Left lung (tissue), 10 donors: ENCODE data around the gene LHX2. TPM values are rescaled to one million over a fixed set of nuclear protein-coding genes. Genes with fewer than 3 reads are reported as not detected.

ENCODE experiments used
- ATAC-seq: fragments of 200-7000 bp; cut with Tn5 transposase; one replicate; pipeline ENCODE4 v1.9.1; 2020; ENCODE audit warnings: moderate library complexity
- DNase-seq, 4 donors: peaks; one replicate each; pipeline ENCODE4 v3.0.0-alpha.2; 2013 to 2020
- H3K27ac ChIP-seq, 2 donors: fragments of 200-600 bp; sonication (generic) in 1 of 2; one replicate each; pipeline versions ENCODE4 v1.5.0 to v1.8.0; 2020 to 2021
- H3K27me3 ChIP-seq, 2 donors: fragments of 200-600 bp; sonication (generic) in 1 of 2; one replicate each; pipeline versions ENCODE4 v1.5.0 to v1.8.0; 2020 to 2021
- H3K36me3 ChIP-seq, 2 donors: fragments of 200-600 bp; sonication (generic) in 1 of 2; one replicate each; pipeline versions ENCODE4 v1.5.0 to v1.8.0; 2020 to 2021
- H3K4me1 ChIP-seq, 2 donors: fragments of 200-600 bp; one replicate each; pipeline ENCODE4 v1.8.0; 2021
- H3K4me3 ChIP-seq, 2 donors: fragments of 200-600 bp; sonication (generic) in 1 of 2; one replicate each; pipeline versions ENCODE4 v1.5.0 to v1.8.0; 2020 to 2021; ENCODE audit warnings: mild to moderate bottlenecking in 1 of 2
- H3K9me3 ChIP-seq, 2 donors: fragments of 200-600 bp; sonication (generic) in 1 of 2; one replicate each; pipeline versions ENCODE4 v1.5.0 to v1.8.0; 2020 to 2021
- intact Hi-C, 2 donors: fragments of 100-400 bp; cut with DNase I; formaldehyde crosslinking; loops; one replicate each; pipeline versions ENCODE4 v1.11.2 to v1.14.2; 2022
- polyA plus RNA-seq, 6 donors: library from polyadenylated mRNA; unstranded; fragments of 120-200 nt; gene quantifications; one replicate each; pipeline ENCODE4 v1.2.1, GENCODE V29; 2013; ENCODE audit not compliant: insufficient read length in 6 of 6
- total RNA-seq, 2 donors: library from RNA; stranded (reverse); fragmentation: NEBNext Ultra II Directional; extraction: Animal tissue kit (Norgen Biotek cat#: 25700); gene quantifications; one replicate each; pipeline ENCODE4 v1.2.1, GENCODE V29; 2021
- TF ChIP-seq, protein P1 (sequence below), 2 donors: fragments of 200-600 bp; sonication (generic) in 1 of 2; IDR thresholded peaks; one replicate each; pipeline versions ENCODE4 v1.5.0 to v1.8.0; 2021; ENCODE audit warnings: antibody characterized with exemption in 2 of 2
- donor health status: DM: no; HTN: yes; CAD: no.
- donor health status: DM: no; HTN: no; CAD: no.

LHX2 gene
- total and polyA plus RNA-seq, 8 donors = 0.12 to 0.26 (median 0.21) TPM; not detected in 4

- DNase-seq (no peak), ATAC-seq (no peak)
- no peak overlapping the region for H3K27ac ChIP-seq
- H3K36me3 ChIP-seq = no peaks in the 10 kb centered on the region
- intact Hi-C loops = no loop called here
- H3K4me1 ChIP-seq = peaks cover 0 to 23% of the 10 kb centered on the region in 2 donors
- H3K9me3 ChIP-seq = no peaks in the 10 kb centered on the region
- H3K4me3 ChIP-seq = no peak overlapping the region
- TF ChIP-seq, protein P1, sequence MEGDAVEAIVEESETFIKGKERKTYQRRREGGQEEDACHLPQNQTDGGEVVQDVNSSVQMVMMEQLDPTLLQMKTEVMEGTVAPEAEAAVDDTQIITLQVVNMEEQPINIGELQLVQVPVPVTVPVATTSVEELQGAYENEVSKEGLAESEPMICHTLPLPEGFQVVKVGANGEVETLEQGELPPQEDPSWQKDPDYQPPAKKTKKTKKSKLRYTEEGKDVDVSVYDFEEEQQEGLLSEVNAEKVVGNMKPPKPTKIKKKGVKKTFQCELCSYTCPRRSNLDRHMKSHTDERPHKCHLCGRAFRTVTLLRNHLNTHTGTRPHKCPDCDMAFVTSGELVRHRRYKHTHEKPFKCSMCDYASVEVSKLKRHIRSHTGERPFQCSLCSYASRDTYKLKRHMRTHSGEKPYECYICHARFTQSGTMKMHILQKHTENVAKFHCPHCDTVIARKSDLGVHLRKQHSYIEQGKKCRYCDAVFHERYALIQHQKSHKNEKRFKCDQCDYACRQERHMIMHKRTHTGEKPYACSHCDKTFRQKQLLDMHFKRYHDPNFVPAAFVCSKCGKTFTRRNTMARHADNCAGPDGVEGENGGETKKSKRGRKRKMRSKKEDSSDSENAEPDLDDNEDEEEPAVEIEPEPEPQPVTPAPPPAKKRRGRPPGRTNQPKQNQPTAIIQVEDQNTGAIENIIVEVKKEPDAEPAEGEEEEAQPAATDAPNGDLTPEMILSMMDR (IDR thresholded peaks at IDR 0.05) = no peak
- H3K27me3 ChIP-seq = peaks cover 91 to 100% of the 10 kb centered on the region in 2 donors
Measured at GRCh38 chr9:124021385-124021769, 9.8 kb downstream of the LHX2 start.

- TF ChIP-seq, protein P1 (IDR thresholded peaks at IDR 0.05) = no peak
- no peak for DNase-seq
- Histone ChIP-seq H3K27me3 (peaks cover 80 to 100% of the 10 kb centered on the region in 2 donors), H3K4me1 (peaks cover 0 to 12% of the 10 kb centered on the region in 2 donors), H3K36me3 (no peaks in the 10 kb centered on the region), H3K27ac (no peak overlapping the region), H3K9me3 (no peaks in the 10 kb centered on the region), H3K4me3 (no peak overlapping the region)
- intact Hi-C loops = no loop called here
- ATAC-seq = no peak
Measured at GRCh38 chr9:124022201-124023121, 10.9 kb downstream of the LHX2 start.

GRCh38 chr9:124024107-124024506 is 12.5 kb downstream of the LHX2 start:
- ATAC-seq = no peak
- Histone ChIP-seq H3K9me3 (no peaks in the 10 kb centered on the region), H3K4me1 (no peaks in the 10 kb centered on the region), H3K4me3 (no peak overlapping the region), H3K36me3 (no peaks in the 10 kb centered on the region), H3K27me3 (peaks cover 64 to 100% of the 10 kb centered on the region in 2 donors), H3K27ac (no peak overlapping the region)
- intact Hi-C loops = no loop called here
- no peak for DNase-seq
- TF ChIP-seq, protein P1 (IDR thresholded peaks at IDR 0.05) = no peak

GRCh38 chr9:124029617-124030016 is 18.0 kb downstream of the LHX2 start:
- ATAC-seq = no peak
- no peak for DNase-seq
- Histone ChIP-seq H3K4me1 (no peaks in the 10 kb centered on the region), H3K27me3 (peaks cover 27 to 100% of the 10 kb centered on the region in 2 donors), H3K4me3 (no peak overlapping the region), H3K36me3 (no peaks in the 10 kb centered on the region), H3K27ac (no peak overlapping the region), H3K9me3 (no peaks in the 10 kb centered on the region)
- TF ChIP-seq, protein P1 (IDR thresholded peaks at IDR 0.05) = no peak
- intact Hi-C loops = no loop called here

DNA sequence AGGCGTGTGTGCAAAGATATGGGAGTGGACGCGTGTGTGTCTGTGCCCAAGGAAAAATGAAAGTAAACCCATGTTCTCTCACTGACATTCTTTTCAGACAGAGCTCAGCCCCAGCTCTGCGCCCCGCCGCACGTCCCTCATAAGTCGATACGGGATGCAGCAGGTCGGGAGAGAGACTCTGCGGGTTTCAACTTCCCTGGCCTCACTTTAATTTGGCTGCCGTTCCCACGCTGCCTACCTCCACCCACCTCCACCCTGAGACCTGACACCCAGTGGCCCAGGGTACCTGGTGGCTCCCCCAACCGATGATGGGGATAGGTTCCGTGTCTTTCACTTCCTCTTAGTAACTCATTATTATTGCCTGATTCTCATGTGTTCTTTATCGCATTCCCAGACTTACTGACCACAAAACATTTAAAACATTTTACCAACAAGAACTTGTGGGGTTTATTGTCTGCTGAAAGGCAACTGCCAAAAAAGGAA is 19.4 kb downstream of the LHX2 start:
- intact Hi-C loops = no loop called here
- DNase-seq (no peak), ATAC-seq (no peak)
- Histone ChIP-seq H3K9me3 (no peaks in the 10 kb centered on the region), H3K4me1 (no peaks in the 10 kb centered on the region), H3K27ac (no peak overlapping the region), H3K36me3 (no peaks in the 10 kb centered on the region), H3K27me3 (peaks cover 18 to 100% of the 10 kb centered on the region in 2 donors), H3K4me3 (no peak overlapping the region)
- TF ChIP-seq, protein P1 (IDR thresholded peaks at IDR 0.05) = no peak
